A549 (cell line): Measurements from ENCODE around the gene UBE2G2. TPM values are rescaled to one million over a fixed set of nuclear protein-coding genes. Genes with fewer than 3 reads are reported as not detected.

ENCODE experiments used
- ATAC-seq, 2 experiments: fragments of 200-7000 bp in 1 of 2; fragments of >200 bp in 1 of 2; cut with Nextera tagmentation in 1 of 2; cut with Tn5 transposase in 1 of 2; 3 replicates each; pipeline versions ENCODE4 v1.8.0 to v1.9.1; 2018 to 2020; ENCODE audit warnings: mild to moderate bottlenecking in 1 of 2, moderate library complexity in 1 of 2
- CTCF ChIA-PET: fragments of 300-600 bp; sonication (Branson Sonifier 250); formaldehyde crosslinking; extraction: SDS; loops from one replicate; lab custom pipeline; 2021; ENCODE audit warnings: antibody characterized with exemption, inconsistent platforms; lab: Yijun Ruan, JAX
- POLR2A ChIA-PET: fragments of 350-600 bp; formaldehyde crosslinking; extraction: SDS; loops from one replicate; lab custom pipeline; 2021; ENCODE audit warnings: antibody characterized with exemption, inconsistent platforms; lab: Yijun Ruan, JAX
- DNase-seq, 2 experiments: peaks; one replicate each; pipeline versions ENCODE4 v3.0.0 to v3.0.0-alpha.2; 2011 to 2016; ENCODE audit warnings: low read depth in 1 of 2, low spot score in 1 of 2
- FAIRE-seq: peaks from 2 replicates; lab custom pipeline; 2011; peaks lifted over from hg19 to GRCh38; lab: Jason Lieb, UNC
- H3K27ac ChIP-seq, 2 experiments: fragments of >200 bp; sonication (Bioruptor Twin); formaldehyde crosslinking; 3 replicates each; pipeline ENCODE4 v1.5.1; 2016 to 2017
- H3K4me1 ChIP-seq: fragments of >200 bp; sonication (Bioruptor Twin); formaldehyde crosslinking; 3 replicates; pipeline ENCODE4 v1.6.1; 2016
- H3K4me2 ChIP-seq: fragments of >200 bp; sonication (Bioruptor Twin); formaldehyde crosslinking; 3 replicates; pipeline ENCODE4 v1.6.1; 2016
- H3K4me3 ChIP-seq: fragments of >200 bp; sonication (Bioruptor Twin); formaldehyde crosslinking; 3 replicates; pipeline ENCODE4 v1.5.1; 2016
- H3K9me3 ChIP-seq: fragments of >200 bp; sonication (Bioruptor Twin); formaldehyde crosslinking; 3 replicates; pipeline ENCODE4 v1.6.1; 2016
- CBX2 ChIP-seq: fragments of 200-600 bp; sonication (generic); IDR thresholded peaks from 2 replicates; pipeline ENCODE4 v1.6.1; 2016; ENCODE audit warnings: low read depth, mild to moderate bottlenecking, borderline replicate concordance
- CBX8 ChIP-seq: fragments of 200-600 bp; sonication (generic); IDR thresholded peaks from 2 replicates; pipeline ENCODE4 v1.6.1; 2016
- CEBPB ChIP-seq, 2 experiments: fragments of >200 bp in 1 of 2; sonication (Bioruptor Twin) in 1 of 2; formaldehyde crosslinking in 1 of 2; IDR thresholded peaks; 2 replicates each; pipeline ENCODE4 v1.6.1; 2012 to 2016
- CHD4 ChIP-seq: fragments of 200-600 bp; sonication (generic); IDR thresholded peaks from 2 replicates; pipeline ENCODE4 v1.6.1; 2016; ENCODE audit warnings: antibody characterized with exemption, mild to moderate bottlenecking, borderline replicate concordance
- EHF ChIP-seq: fragments of 250-450 bp; sonication (Bioruptor Pico); IDR thresholded peaks from 2 replicates; pipeline ENCODE4 v1.5.0; 2020; ENCODE audit warnings: mild to moderate bottlenecking
- ELK1 ChIP-seq: fragments of 150-350 bp; IDR thresholded peaks from 2 replicates; pipeline ENCODE4 v1.6.1; 2014; ENCODE audit warnings: low read depth, mild to moderate bottlenecking, low read length
- EP300 ChIP-seq, 2 experiments: fragments of >200 bp; sonication (Bioruptor Twin); formaldehyde crosslinking; IDR thresholded peaks; 2 replicates in 1 of 2; 3 replicates in 1 of 2; pipeline ENCODE4 v1.6.1; 2016 to 2017
- ESRRA ChIP-seq: fragments of 150-350 bp; IDR thresholded peaks from 2 replicates; pipeline ENCODE4 v1.6.1; 2014; ENCODE audit warnings: mild to moderate bottlenecking, low read length, borderline replicate concordance
- FOSB ChIP-seq: fragments of 250-450 bp; sonication (Bioruptor Pico); IDR thresholded peaks from 2 replicates; pipeline ENCODE4 v1.5.0; 2020; ENCODE audit warnings: mild to moderate bottlenecking, moderate library complexity
- HMGXB4 ChIP-seq: fragments of 250-450 bp; sonication (Bioruptor Pico); IDR thresholded peaks from 2 replicates; pipeline ENCODE4 v1.5.0; 2021; ENCODE audit warnings: mild to moderate bottlenecking, moderate library complexity, borderline replicate concordance
- HOXB13 ChIP-seq: fragments of 250-450 bp; sonication (Bioruptor Pico); IDR thresholded peaks from 2 replicates; pipeline ENCODE4 v1.5.0; 2020; ENCODE audit warnings: low read depth, mild to moderate bottlenecking, moderate library complexity
- HOXB5 ChIP-seq: fragments of 250-450 bp; sonication (Bioruptor Pico); IDR thresholded peaks from 2 replicates; pipeline ENCODE4 v1.5.0; 2020; ENCODE audit warnings: mild to moderate bottlenecking, moderate library complexity
- JUN ChIP-seq, 2 experiments: fragments of >200 bp; sonication (Bioruptor Twin); formaldehyde crosslinking; IDR thresholded peaks; 2 replicates in 1 of 2; 3 replicates in 1 of 2; pipeline ENCODE4 v1.6.1; 2016 to 2017
- JUNB ChIP-seq: fragments of >200 bp; sonication (Bioruptor Twin); formaldehyde crosslinking; IDR thresholded peaks from 2 replicates; pipeline ENCODE4 v1.6.1; 2016
- MAZ ChIP-seq: fragments of 150-350 bp; IDR thresholded peaks from 2 replicates; pipeline ENCODE4 v1.6.1; 2014; ENCODE audit warnings: antibody characterized with exemption, low read depth, low read length, borderline replicate concordance
- MYC ChIP-seq: IDR thresholded peaks from 2 replicates; pipeline ENCODE4 v1.6.1; 2012; ENCODE audit warnings: mild to moderate bottlenecking, inconsistent platforms, low read length, improper control_type of control experiment, borderline replicate concordance
- NR3C1 ChIP-seq: fragments of >200 bp; sonication (Bioruptor Twin); formaldehyde crosslinking; IDR thresholded peaks from 3 replicates; pipeline ENCODE4 v1.6.1; 2017
- PBX3 ChIP-seq: IDR thresholded peaks from 2 replicates; pipeline ENCODE4 v1.6.1; 2012
- POLR2AphosphoS2 ChIP-seq: conservative IDR thresholded peaks from 2 replicates; pipeline ENCODE4 v1.6.1; 2012; ENCODE audit warnings: low read length, improper control_type of control experiment, inconsistent platforms
- RARB ChIP-seq: fragments of 250-450 bp; sonication (Bioruptor Pico); IDR thresholded peaks from 2 replicates; pipeline ENCODE4 v1.8.0; 2021; ENCODE audit warnings: mild to moderate bottlenecking, moderate library complexity
- RNF2 ChIP-seq: fragments of 200-600 bp; sonication (generic); IDR thresholded peaks from 2 replicates; pipeline ENCODE4 v1.6.1; 2016; ENCODE audit warnings: low read depth, mild to moderate bottlenecking, antibody characterized with exemption, moderate library complexity, borderline replicate concordance
- SREBF2 ChIP-seq: fragments of 450-650 bp; IDR thresholded peaks from 2 replicates; pipeline ENCODE4 v1.6.1; 2014; ENCODE audit warnings: mild to moderate bottlenecking, moderate library complexity
- ZSCAN20 ChIP-seq: fragments of 250-450 bp; sonication (Bioruptor Pico); IDR thresholded peaks from 2 replicates; pipeline ENCODE4 v1.8.0; 2022; ENCODE audit warnings: mild to moderate bottlenecking, moderate library complexity
- WGBS: methylation state at CpG from one replicate; pipeline ENCODE4 v1.1.6; 2017; ENCODE audit errors: missing lambda C conversion rate; 5-methylcytosine and 5-hydroxymethylcytosine counted together
- polyA plus RNA-seq, 4 experiments: library from polyadenylated mRNA; depleted of rRNA in 3 of 4; stranded (reverse); fragments of >200 nt; fragmentation: RNase III in 1 of 4; extraction: RNeasy Plus Mini Kit Qiagen cat#74134 plus additional on column Dnase treatment in 1 of 4; gene quantifications; 2 replicates in 3 of 4; 3 replicates in 1 of 4; pipeline ENCODE4 v1.2.3, GENCODE V29; 2011 to 2017

Gene UBE2G2
- polyA plus RNA-seq, 2 of the 4 experiments (the other 2 are of a cell fraction) = 56.9 to 68.2 TPM

DNA sequence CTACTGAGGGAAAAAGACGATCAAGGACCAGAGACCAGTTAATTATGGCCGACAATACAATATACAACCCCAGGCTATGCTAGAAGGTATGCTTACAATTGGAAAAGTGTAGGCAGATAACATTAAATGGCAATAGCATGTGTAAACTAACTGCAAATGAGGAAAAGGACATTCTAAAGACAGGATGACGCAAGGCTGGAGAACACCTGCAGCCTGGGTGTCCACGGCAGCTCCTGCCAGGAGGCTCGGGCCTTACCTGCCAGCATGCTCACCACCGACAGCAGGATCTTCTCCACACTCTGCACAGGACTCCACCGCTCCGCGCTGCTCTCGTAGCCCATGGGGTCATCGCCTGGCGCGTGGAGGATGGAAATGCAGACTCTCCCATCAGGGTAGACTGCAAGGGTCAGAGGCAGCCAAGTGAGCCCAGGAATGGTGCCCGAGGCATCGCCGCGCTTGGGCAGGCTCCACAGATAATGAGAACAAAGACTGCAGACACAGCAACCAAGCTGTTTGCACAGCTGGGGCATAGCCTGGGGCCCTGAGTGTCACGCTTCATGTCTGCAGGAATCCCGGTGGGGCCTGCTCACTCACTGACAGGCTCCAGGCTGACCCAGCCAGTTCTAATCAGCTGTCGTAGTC is 28.2 kb downstream of the UBE2G2 start:
- DNase-seq (no peak), FAIRE-seq (no peak), ATAC-seq (no peak)
- H3K4me3 ChIP-seq = no peak overlapping the region
- WGBS = 90% methylated on average over 15 of the region's 20 CpGs
- no peaks in the 10 kb centered on the region for H3K4me1 ChIP-seq
- POLR2A ChIA-PET = no interaction called here
- CTCF ChIA-PET = interaction anchor here (0.6 to 1.7 kb wide), 4 partner anchors 20 to 208 kb away, joined by 3 to 6 read pairs (median 4); no protein-coding TSS in a partner anchor
- no peaks in the 10 kb centered on the region for H3K9me3 ChIP-seq
- TF ChIP-seq POLR2AphosphoS2 (no peak), HMGXB4 (CRISPR knock-in tag) (no peak), HOXB13 (no peak), FOSB (CRISPR knock-in tag) (no peak), CHD4 (no peak)
- TF ChIP-seq, all 56 proteins: peak for 0
- H3K4me2 ChIP-seq = no peak overlapping the region
- H3K27ac ChIP-seq = no peak overlapping the region

DNA sequence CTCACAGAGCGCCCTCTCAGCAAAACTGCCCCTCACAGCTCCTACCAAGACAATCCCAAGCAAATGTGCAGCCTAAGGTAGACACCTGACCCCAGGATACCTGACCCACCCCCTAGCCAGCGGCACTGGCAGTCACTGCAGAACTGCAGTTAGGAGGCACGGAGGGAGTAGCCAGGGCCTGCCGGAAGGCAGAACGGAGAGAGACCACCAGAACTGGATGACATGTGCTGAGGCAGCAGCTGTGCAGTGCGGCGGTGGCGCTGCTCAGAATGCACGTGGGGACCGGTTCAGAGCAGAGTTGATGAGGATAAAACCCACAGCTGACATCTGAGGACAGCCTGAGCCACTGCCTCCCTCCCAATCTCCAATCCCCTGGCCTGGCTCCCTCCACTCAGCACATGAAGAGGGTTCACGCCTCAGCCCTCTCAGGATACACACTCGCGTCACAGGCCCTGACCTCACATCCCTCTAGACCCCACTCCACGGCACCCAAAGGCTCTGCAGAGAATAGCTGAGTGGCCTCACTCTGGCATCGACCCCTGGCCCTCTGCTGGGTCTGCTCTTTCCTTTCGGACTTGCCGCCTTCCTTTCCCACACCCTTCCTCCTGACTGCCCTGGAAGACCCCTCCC is 29.6 kb downstream of the UBE2G2 start:
- 97% methylated on average over 15 of the region's 17 CpGs for WGBS
- FAIRE-seq = no peak
- POLR2A ChIA-PET = no interaction called here
- Histone ChIP-seq H3K4me1 (no peaks in the 10 kb centered on the region), H3K4me2 (no peak overlapping the region), H3K9me3 (no peaks in the 10 kb centered on the region)
- no peak for DNase-seq
- no peak for ATAC-seq
- TF ChIP-seq JUNB (no peak), RNF2 (no peak), ELK1 (no peak), NR3C1 (no peak), CBX8 (no peak), ZSCAN20 (CRISPR knock-in tag) (no peak), POLR2AphosphoS2 (no peak), JUN (IDR thresholded peaks at IDR 0.05) (no peak), MAZ (no peak), EP300 (IDR thresholded peaks at IDR 0.05) (no peak), MYC (no peak)
- TF ChIP-seq, all 56 proteins: peak for 0
- CTCF ChIA-PET = interaction anchor here (1.3 to 1.6 kb wide), 2 partner anchors 15 to 22 kb away, joined by 3 to 7 read pairs; no protein-coding TSS in a partner anchor
- H3K27ac ChIP-seq = no peak overlapping the region
- no peak overlapping the region for H3K4me3 ChIP-seq

GRCh38 chr21:44767834-44768831 is 33.5 kb downstream of the UBE2G2 start:
- no peak for FAIRE-seq

More at GRCh38 chr21:44767834-44768831, 33.5 kb downstream of the UBE2G2 start:
- DNase-seq (no peak), ATAC-seq (no peak)
- Histone ChIP-seq H3K4me3 (no peak overlapping the region), H3K4me1 (peaks cover 5% of the 10 kb centered on the region; the same call in 1 of the 3 replicates), H3K4me2 (no peak overlapping the region), H3K9me3 (no peaks in the 10 kb centered on the region), H3K27ac (no peak overlapping the region)
- TF ChIP-seq ZSCAN20 (CRISPR knock-in tag) (no peak), SREBF2 (no peak), CEBPB (IDR thresholded peaks at IDR 0.05) (no peak), ESRRA (no peak), CBX2 (no peak), EHF (CRISPR knock-in tag) (no peak), RARB (no peak), PBX3 (no peak), ELK1 (no peak), HOXB5 (CRISPR knock-in tag) (no peak), JUN (IDR thresholded peaks at IDR 0.05) (no peak), RNF2 (no peak)
- WGBS = 79% methylated on average over 13 of the region's 30 CpGs
- ChIA-PET POLR2A (no interaction called here), CTCF (interaction anchor here (1.6 kb wide), 2 partner anchors 25 to 29 kb away, joined by 3 read pairs; no protein-coding TSS in a partner anchor)
